B cell (primary cell): ENCODE data around the gene CARNS1. TPM values are rescaled to one million over a fixed set of nuclear protein-coding genes. Genes with fewer than 3 reads are reported as not detected.

Source experiments
- ATAC-seq: fragments of 200-7000 bp; cut with Tn5 transposase; one replicate; pipeline ENCODE4 v1.10.0; 2021; ENCODE audit warnings: low read depth, mild to moderate bottlenecking, moderate number of reproducible peaks, moderate library complexity
- CTCF ChIA-PET: fragments of 350-600 bp; sonication (Branson Sonifier 250); formaldehyde crosslinking; loops from one replicate; lab custom pipeline; 2021; ENCODE audit warnings: antibody characterized with exemption, inconsistent platforms; lab: Charles Lee
- POLR2A ChIA-PET: fragments of 350-600 bp; sonication (Branson Sonifier 250); formaldehyde crosslinking; loops from one replicate; lab custom pipeline; 2021; ENCODE audit warnings: antibody characterized with exemption; lab: Charles Lee
- DNase-seq: peaks from one replicate; pipeline ENCODE4 v3.0.0; 2013
- H2AFZ ChIP-seq: 2 replicates; pipeline ENCODE4 v1.6.1; 2012; ENCODE audit warnings: mild to moderate bottlenecking, low read depth, low read length; ENCODE audit not compliant: insufficient read depth, poor library complexity, severe bottlenecking
- H3K27ac ChIP-seq, 2 donors: 1 replicate in 1 of 2; 2 replicates in 1 of 2; pipeline ENCODE4 v1.5.1; 2012 to 2013; ENCODE audit warnings: low read length in 2 of 2, mild to moderate bottlenecking in 2 of 2, moderate library complexity in 1 of 2
- H3K27me3 ChIP-seq, 4 experiments: fragments of 200-600 bp in 1 of 4; sonication (generic) in 1 of 4; replicated peaks in 1 of 4; 1 replicate in 2 of 4; 2 replicates in 2 of 4; pipeline versions ENCODE4 v1.6.1 to v1.7.0; 2013 to 2016; ENCODE audit warnings: low read length in 3 of 4, mild to moderate bottlenecking in 2 of 4, mixed read lengths in 1 of 4, moderate library complexity in 1 of 4; ENCODE audit not compliant: insufficient read depth in 4 of 4, control insufficient read depth in 3 of 4; ENCODE audit errors: control extremely low read depth in 1 of 4
- H3K36me3 ChIP-seq, 2 experiments: replicated peaks in 1 of 2; 1 replicate in 1 of 2; 2 replicates in 1 of 2; pipeline versions ENCODE4 v1.6.1 to v1.7.1; 2013; ENCODE audit warnings: low read length in 1 of 2; ENCODE audit not compliant: insufficient read depth in 2 of 2, control insufficient read depth in 1 of 2; ENCODE audit errors: control extremely low read depth in 1 of 2, extremely low read depth in 1 of 2
- H3K4me1 ChIP-seq, 2 donors: fragments of 200-600 bp in 1 of 2; sonication (generic) in 1 of 2; 1 replicate in 1 of 2; 2 replicates in 1 of 2; pipeline versions ENCODE4 v1.5.1 to v1.6.1; 2013 to 2017; ENCODE audit warnings: low read length in 2 of 2; ENCODE audit not compliant: control insufficient read depth in 2 of 2, insufficient read depth in 2 of 2
- H3K4me2 ChIP-seq: replicated peaks from 2 replicates; pipeline ENCODE3; 2012; ENCODE audit warnings: mild to moderate bottlenecking, low read depth, low read length; ENCODE audit not compliant: poor library complexity, severe bottlenecking
- H3K4me3 ChIP-seq, 5 experiments: fragments of 200-600 bp in 1 of 5; sonication (generic) in 1 of 5; 1 replicate in 3 of 5; 2 replicates in 2 of 5; pipeline versions ENCODE4 v1.5.1 to v1.7.0; 2011 to 2016; ENCODE audit warnings: low read length in 4 of 5, mild to moderate bottlenecking in 4 of 5, low read depth in 2 of 5, control low read depth in 1 of 5, moderate library complexity in 1 of 5; ENCODE audit not compliant: insufficient read depth in 1 of 5; ENCODE audit errors: control extremely low read depth in 1 of 5, extremely low read depth in 1 of 5
- H3K79me2 ChIP-seq: fragments of 200-600 bp; sonication (generic); one replicate; pipeline ENCODE4 v1.6.0; 2016; ENCODE audit warnings: low read length; ENCODE audit not compliant: control insufficient read depth, insufficient read depth
- H3K9ac ChIP-seq: fragments of 200-600 bp; sonication (generic); 2 replicates; pipeline ENCODE4 v1.6.1; 2017; ENCODE audit warnings: mild to moderate bottlenecking, low read length, moderate library complexity
- H3K9me3 ChIP-seq, 3 donors: one replicate each; pipeline versions ENCODE4 v1.6.1 to v1.7.1; 2013; ENCODE audit warnings: low read length in 2 of 3; ENCODE audit not compliant: control insufficient read depth in 2 of 3, insufficient read depth in 1 of 3; ENCODE audit errors: control extremely low read depth in 1 of 3
- H4K20me1 ChIP-seq: 2 replicates; pipeline ENCODE4 v1.6.0; 2012; ENCODE audit warnings: mild to moderate bottlenecking, low read length; ENCODE audit not compliant: insufficient read depth, control insufficient read depth, poor library complexity, severe bottlenecking
- H3K27ac Mint-ChIP-seq: one replicate; pipeline ENCODE4 v1.8.0; 2021; ENCODE audit warnings: mixed read lengths
- H3K27me3 Mint-ChIP-seq: one replicate; pipeline ENCODE4 v1.8.0; 2021; ENCODE audit warnings: mixed read lengths
- H3K4me1 Mint-ChIP-seq: one replicate; pipeline ENCODE4 v1.8.0; 2021; ENCODE audit warnings: mixed read lengths
- H3K4me3 Mint-ChIP-seq: one replicate; pipeline ENCODE4 v1.8.0; 2021; ENCODE audit warnings: mixed read lengths
- H3K9me3 Mint-ChIP-seq: one replicate; pipeline ENCODE4 v1.8.0; 2022; ENCODE audit warnings: mixed read lengths; ENCODE audit not compliant: insufficient read depth
- CTCF ChIP-seq: fragments of 200-600 bp; IDR thresholded peaks from one replicate; pipeline ENCODE4 v1.8.0; 2022; ENCODE audit warnings: antibody characterized with exemption, mild to moderate bottlenecking
- EZH2 ChIP-seq: IDR thresholded peaks from 2 replicates; pipeline ENCODE4 v1.6.1; 2012; ENCODE audit warnings: borderline replicate concordance, low read depth, mild to moderate bottlenecking, moderate library complexity, low read length; ENCODE audit not compliant: insufficient read depth, poor library complexity, severe bottlenecking
- WGBS: methylation state at CpG from one replicate; pipeline ENCODE4 v1.1.5; 2013; ENCODE audit warnings: missing lambda C conversion rate; ENCODE audit not compliant: insufficient coverage; 5-methylcytosine and 5-hydroxymethylcytosine counted together
- intact Hi-C: fragments of 100-400 bp; cut with micrococcal nuclease; formaldehyde crosslinking; loops from one replicate; pipeline ENCODE4 v1.10.0; 2022
- polyA plus RNA-seq: library from polyadenylated mRNA; depleted of rRNA; stranded (reverse); fragments of >200 nt; gene quantifications from 2 replicates; pipeline ENCODE4 v1.2.3, GENCODE V29; 2012
- total RNA-seq, 2 donors: library from RNA; stranded (reverse); fragments of 120-200 nt in 1 of 2; gene quantifications; 1 replicate in 1 of 2; 2 replicates in 1 of 2; pipeline versions ENCODE4 v1.2.3 to v1.2.4, GENCODE V29; 2013 to 2022

Gene CARNS1
- total and polyA plus RNA-seq, 2 donors (not counting 1 experiment from before 2014, with no cell fraction given): 24.1 to 41.1 TPM

GRCh38 chr11:67431346-67432249, 16.1 kb downstream of the CARNS1 start:
- ChIA-PET POLR2A (interaction anchor here (0.6 to 9.5 kb wide), 13 partner anchors 9 to 78 kb away, joined by 3 to 215 read pairs (median 6); partner anchors contain the start of genes CORO1B, PPP1CA, TBC1D10C and TMEM134), CTCF (interaction anchor here (1.2 to 4.4 kb wide), 2 partner anchors 30 to 37 kb away, joined by 3 to 17 read pairs; partner anchors contain the start of gene PPP1CA)
- TF ChIP-seq EZH2: no peak
- TF ChIP-seq CTCF: no peak
- no peak for ATAC-seq
- Histone ChIP-seq H3K27ac (peak overlapping the region in 1 of 2 donors; percentile 2), H3K4me3 (no peak overlapping the region), H3K4me2 (no peak overlapping the region), H3K27me3 (no peaks in the 10 kb centered on the region), H4K20me1 (peaks cover 80% of the 10 kb centered on the region), H2AFZ (no peak overlapping the region), H3K79me2 (peaks cover 84% of the 10 kb centered on the region), H3K4me1 (peaks cover 42 to 78% of the 10 kb centered on the region in 2 donors), H3K36me3 (peaks cover 0 to 56% of the 10 kb centered on the region in 2 experiments), H3K9me3 (peaks cover 0 to 3% (median 0%) of the 10 kb centered on the region in 3 donors), H3K9ac (no peak overlapping the region)
- intact Hi-C loops: no loop called here
- Mint-ChIP-seq H3K9me3 (no peaks in the 10 kb centered on the region), H3K4me3 (peak overlapping the region; percentile 1), H3K27me3 (no peaks in the 10 kb centered on the region), H3K4me1 (peaks cover 71% of the 10 kb centered on the region), H3K27ac (peak overlapping the region; percentile 83)
- DNase-seq: no peak
- 94% methylated on average over 14 of the region's 24 CpGs for WGBS
